Calu3 (cell line): Measurements from ENCODE around the gene DNAJC30. TPM values are rescaled to one million over a fixed set of nuclear protein-coding genes. Genes with fewer than 3 reads are reported as not detected.
"Not testable (repeated sequence)": the region's sequence is repeated elsewhere in the genome, so short reads cannot be mapped to it uniquely, and the experiment has no call there.

Source experiments
- BruUV-seq: library from RNA; stranded (reverse); fragments of 400-500 nt; replicated peaks from 2 replicates; lab custom pipeline; 2021; lab: Mats Ljungman, UMichigan
- CTCF ChIA-PET: fragments of 300-600 bp; sonication (Branson Sonifier 250); formaldehyde crosslinking; loops from one replicate; lab custom pipeline; 2022; ENCODE audit warnings: antibody characterized with exemption; lab: Charles Lee
- DNase-seq: peaks from one replicate; pipeline ENCODE4 v3.0.0; 2022
- H3K27ac Mint-ChIP-seq: one replicate; pipeline ENCODE4 v1.8.0; 2022; ENCODE audit warnings: mixed read lengths; ENCODE audit not compliant: unreplicated experiment
- H3K27me3 Mint-ChIP-seq: one replicate; pipeline ENCODE4 v1.8.0; 2022; ENCODE audit warnings: mixed read lengths; ENCODE audit not compliant: unreplicated experiment
- H3K36me3 Mint-ChIP-seq: one replicate; pipeline ENCODE4 v1.8.0; 2022; ENCODE audit warnings: mild to moderate bottlenecking, moderate library complexity, mixed read lengths; ENCODE audit not compliant: insufficient read depth, unreplicated experiment
- H3K4me1 Mint-ChIP-seq: one replicate; pipeline ENCODE4 v1.8.0; 2022; ENCODE audit warnings: mild to moderate bottlenecking, low read depth, mixed read lengths; ENCODE audit not compliant: unreplicated experiment
- H3K4me3 Mint-ChIP-seq: one replicate; pipeline ENCODE4 v1.8.0; 2022; ENCODE audit warnings: mild to moderate bottlenecking, low read depth, moderate library complexity, mixed read lengths; ENCODE audit not compliant: unreplicated experiment
- H3K9me3 Mint-ChIP-seq: one replicate; pipeline ENCODE4 v1.8.0; 2022; ENCODE audit warnings: low read depth, mixed read lengths; ENCODE audit not compliant: unreplicated experiment
- CTCF ChIP-seq: fragments of 200-600 bp; IDR thresholded peaks from one replicate; pipeline ENCODE4 v1.8.0; 2022; ENCODE audit warnings: antibody characterized with exemption; ENCODE audit not compliant: unreplicated experiment
- intact Hi-C: fragments of 100-400 bp; cut with micrococcal nuclease; formaldehyde crosslinking; loops from one replicate; pipeline ENCODE4 v1.10.0; 2022; ENCODE audit not compliant: unreplicated experiment
- total RNA-seq: library from RNA; stranded (reverse); gene quantifications from 2 replicates; pipeline ENCODE4 v1.2.3, GENCODE V29; 2022

The DNAJC30 gene
- total RNA-seq, 1 experiment from 2014 or later, result 10.5 TPM

GRCh38 chr7:73659983-73660382 is 23.3 kb downstream of the DNAJC30 start:
- intact Hi-C loops, result no loop called here
- CTCF ChIA-PET, result no interaction called here

GRCh38 chr7:73655309-73655708 is 27.9 kb downstream of the DNAJC30 start:
- H3K36me3 Mint-ChIP-seq, intact Hi-C loops, H3K4me1 Mint-ChIP-seq, CTCF ChIA-PET, DNase-seq, H3K9me3 Mint-ChIP-seq, BruUV-seq, H3K4me3 Mint-ChIP-seq, H3K27ac Mint-ChIP-seq: not testable (repeated sequence)
- H3K27me3 Mint-ChIP-seq, result peaks cover 11% of the 10 kb centered on the region

More at GRCh38 chr7:73659983-73660382, 23.3 kb downstream of the DNAJC30 start:
- Mint-ChIP-seq H3K4me3 (no peak overlapping the region), H3K27ac (no peak overlapping the region), H3K36me3 (peaks cover 6% of the 10 kb centered on the region), H3K9me3 (peaks cover 3% of the 10 kb centered on the region), H3K4me1 (peaks cover 8% of the 10 kb centered on the region), H3K27me3 (peaks cover 15% of the 10 kb centered on the region)
- BruUV-seq, result no TSS peak
- DNase-seq, result no peak
- no peak for TF ChIP-seq CTCF

- peaks cover 37% of the 10 kb centered on the region for H3K27me3 Mint-ChIP-seq
These were observed 30.7 kb downstream of the DNAJC30 start for GRCh38 chr7:73652541-73652949.

GRCh38 chr7:73650524-73650923 is 32.7 kb downstream of the DNAJC30 start:
- no peak for TF ChIP-seq CTCF
- Mint-ChIP-seq H3K27ac (no peak overlapping the region), H3K4me1 (peaks cover 8% of the 10 kb centered on the region), H3K36me3 (no peaks in the 10 kb centered on the region), H3K9me3 (no peaks in the 10 kb centered on the region), H3K4me3 (no peak overlapping the region), H3K27me3 (peaks cover 51% of the 10 kb centered on the region)
- no peak for DNase-seq
- BruUV-seq, result no TSS peak
- CTCF ChIA-PET, result no interaction called here
- intact Hi-C loops, result no loop called here

More at GRCh38 chr7:73652541-73652949, 30.7 kb downstream of the DNAJC30 start:
- intact Hi-C loops, result no loop called here
- peaks cover 8% of the 10 kb centered on the region for H3K4me1 Mint-ChIP-seq
- DNase-seq, result peak; percentile 50
- no peaks in the 10 kb centered on the region for H3K36me3 Mint-ChIP-seq
- TF ChIP-seq CTCF, result no peak
- H3K4me3 Mint-ChIP-seq, result no peak overlapping the region
- no peaks in the 10 kb centered on the region for H3K9me3 Mint-ChIP-seq
- CTCF ChIA-PET, result interaction anchor here (0.7 to 1.4 kb wide), 3 partner anchors 16 to 849 kb away, joined by 3 read pairs; no protein-coding TSS in a partner anchor
- peak overlapping the region; percentile 70 for H3K27ac Mint-ChIP-seq
- no TSS peak for BruUV-seq

GRCh38 chr7:73649576-73649975 is 33.7 kb downstream of the DNAJC30 start:
- Mint-ChIP-seq H3K27me3 (peaks cover 54% of the 10 kb centered on the region), H3K4me1 (peaks cover 8% of the 10 kb centered on the region), H3K27ac (no peak overlapping the region), H3K4me3 (no peak overlapping the region), H3K36me3 (no peaks in the 10 kb centered on the region), H3K9me3 (no peaks in the 10 kb centered on the region)
- TF ChIP-seq CTCF, result no peak
- intact Hi-C loops, result no loop called here
- BruUV-seq, result no TSS peak
- CTCF ChIA-PET, result interaction anchor here (1.0 kb wide), 1 partner anchor 28 kb away, joined by 5 read pairs; no protein-coding TSS in a partner anchor
- DNase-seq, result no peak
